GM10847 (cell line): ENCODE measurements around the gene HIVEP1.

ENCODE experiments used
- POLR2A ChIP-seq: IDR thresholded peaks from 2 replicates; pipeline ENCODE4 v1.6.1; 2011; ENCODE audit not compliant: insufficient read length; ENCODE audit errors: extremely low read depth

The HIVEP1 gene

GRCh38 chr6:12009180-12009685 is 2.9 kb upstream of the HIVEP1 start:
- peak; percentile 10 for TF ChIP-seq POLR2A

DNA sequence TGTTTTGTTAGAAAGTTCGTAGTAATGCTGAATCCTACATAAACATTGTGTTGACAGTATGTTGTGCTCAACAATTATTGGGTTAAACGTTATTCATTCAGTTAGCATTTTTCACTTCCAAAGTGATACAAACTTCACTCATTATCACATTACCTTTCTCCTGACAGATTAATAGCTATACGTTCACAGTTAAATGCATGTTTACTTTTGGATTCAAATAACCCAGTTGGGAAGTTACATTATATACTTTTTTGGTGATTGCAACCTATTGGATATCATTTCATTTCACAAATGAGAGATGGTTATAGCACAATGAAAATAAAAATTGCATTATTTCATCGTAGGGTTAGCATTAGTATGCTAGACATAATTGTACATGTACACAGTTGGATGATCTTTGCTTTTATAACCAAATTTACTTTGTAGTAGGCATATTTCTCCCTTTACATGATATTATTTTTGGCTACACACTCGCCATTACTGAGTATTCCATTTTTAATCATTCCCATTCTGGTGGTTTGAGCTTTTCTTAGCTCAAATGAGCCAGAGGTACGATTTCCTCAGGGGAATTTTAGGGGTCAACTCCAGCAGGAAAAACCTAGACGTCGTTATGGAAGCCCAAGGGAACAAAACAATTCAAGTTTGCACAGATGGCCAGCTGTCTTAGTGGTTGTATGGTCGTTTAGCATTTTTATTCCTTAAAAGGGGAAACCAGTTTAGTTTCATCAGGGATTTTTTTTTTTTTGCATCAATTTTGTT is 2.1 kb upstream of the HIVEP1 start:
- no peak for TF ChIP-seq POLR2A

- TF ChIP-seq POLR2A, result no peak
These were observed 1.4 kb upstream of the HIVEP1 start for GRCh38 chr6:12010635-12011275.

- TF ChIP-seq POLR2A, result no peak
These were observed 655 bp upstream of the HIVEP1 start for GRCh38 chr6:12011276-12012037.

DNA sequence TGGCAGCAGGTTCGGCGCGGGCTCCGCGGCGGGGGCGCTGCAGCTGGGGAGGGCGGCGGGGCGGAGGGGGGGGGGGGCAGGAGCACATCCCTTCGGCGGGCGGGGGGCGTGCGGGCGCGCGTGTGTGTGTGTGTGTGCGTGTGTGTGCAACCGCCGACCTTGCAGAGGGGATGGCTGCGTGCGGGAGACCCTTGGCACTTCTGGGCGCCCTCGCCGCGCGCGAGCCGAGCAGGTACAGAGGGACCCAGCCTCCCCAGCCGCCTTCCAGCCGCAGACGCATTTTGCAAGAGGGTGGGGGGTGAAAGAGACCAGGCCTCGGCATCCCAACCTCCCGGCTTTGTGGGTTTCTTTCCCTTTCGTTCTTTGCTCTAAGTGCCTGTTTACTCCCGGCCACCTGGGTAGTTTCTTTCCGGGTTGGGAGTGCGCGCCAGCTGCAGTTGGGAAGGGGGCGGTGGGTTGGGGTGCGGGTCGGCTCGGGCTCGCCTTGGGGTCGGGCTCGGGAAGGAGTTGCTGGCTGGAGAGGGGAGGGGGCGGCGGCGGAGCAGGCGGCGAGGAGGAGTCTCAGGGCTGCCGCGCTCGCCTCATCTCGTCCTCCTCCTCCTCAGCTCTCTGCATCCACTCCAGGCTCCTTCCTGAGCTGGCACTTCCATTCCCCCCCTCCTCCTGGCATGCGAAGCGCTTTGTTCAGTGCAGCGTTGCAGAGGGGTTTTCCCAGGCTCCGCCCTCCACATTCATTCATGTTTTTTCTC is 620 bp downstream of the HIVEP1 start:
- peak; percentile 49 for TF ChIP-seq POLR2A

DNA sequence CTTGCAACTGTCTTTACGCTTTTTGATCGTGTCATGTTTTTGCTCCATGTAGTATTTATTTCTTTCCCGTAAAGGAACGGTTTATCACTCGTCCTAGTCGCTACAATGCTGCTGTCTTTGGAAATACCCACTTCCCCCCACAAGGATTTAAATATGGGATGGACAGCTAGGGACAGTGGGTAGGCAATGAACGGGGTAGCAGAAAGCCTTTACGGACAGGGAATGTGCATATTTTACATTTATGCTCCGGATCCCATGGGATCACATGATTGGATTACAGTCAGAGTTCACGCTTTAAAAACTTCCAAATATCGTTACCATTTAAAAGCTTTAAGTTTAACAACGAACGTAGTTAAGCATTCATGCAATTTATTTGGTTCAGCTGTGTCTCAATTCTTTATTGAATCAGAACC is 1.2 kb downstream of the HIVEP1 start:
- no peak for TF ChIP-seq POLR2A

- no peak for TF ChIP-seq POLR2A
These were observed 2.1 kb downstream of the HIVEP1 start for GRCh38 chr6:12014027-12014872.

- TF ChIP-seq POLR2A, result no peak
These were observed 2.7 kb downstream of the HIVEP1 start for GRCh38 chr6:12014873-12015149.

DNA sequence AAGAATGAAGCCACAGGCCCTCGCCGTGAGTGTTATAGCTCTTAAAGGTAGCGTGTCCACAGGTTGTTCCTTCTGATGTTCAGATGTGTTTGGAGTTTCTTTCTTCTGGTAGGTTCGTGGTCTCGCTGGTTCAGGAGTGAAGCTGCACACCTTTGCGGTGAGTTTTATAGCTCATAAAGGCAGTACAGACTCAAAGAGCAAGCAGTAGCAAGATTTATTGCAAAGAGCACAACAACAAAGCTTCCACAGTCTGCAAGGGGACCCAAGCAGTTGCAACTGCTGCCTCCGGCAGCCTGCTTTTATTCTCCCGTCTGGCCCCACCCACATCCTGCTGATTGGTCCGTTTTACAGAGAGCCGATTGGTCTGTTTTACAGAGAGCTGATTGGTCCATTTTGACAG is 5.2 kb downstream of the HIVEP1 start:
- TF ChIP-seq POLR2A, result no peak

- no peak for TF ChIP-seq POLR2A
These were observed 5.8 kb downstream of the HIVEP1 start for GRCh38 chr6:12017876-12018401.

GRCh38 chr6:12020187-12020791 is 8.2 kb downstream of the HIVEP1 start:
- no peak for TF ChIP-seq POLR2A

DNA sequence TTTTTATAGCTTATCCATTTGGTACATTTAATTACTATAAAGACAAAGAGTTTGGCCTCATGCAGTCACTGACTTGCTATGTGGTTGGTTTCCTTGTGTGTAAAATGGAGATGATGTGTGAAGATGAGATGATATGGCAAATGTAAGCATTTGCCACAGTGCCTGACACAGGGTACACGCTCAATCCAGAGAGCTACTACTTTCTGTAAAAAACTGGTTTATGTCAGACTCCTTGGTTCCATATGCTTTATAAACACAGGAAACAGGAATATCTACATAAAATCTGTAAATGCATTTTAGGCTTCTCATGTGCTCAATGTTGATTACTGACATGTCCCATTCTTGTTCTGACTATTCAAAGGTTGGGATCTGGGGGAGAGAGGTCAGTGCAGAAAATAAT is 10.4 kb downstream of the HIVEP1 start:
- TF ChIP-seq POLR2A, result no peak

DNA sequence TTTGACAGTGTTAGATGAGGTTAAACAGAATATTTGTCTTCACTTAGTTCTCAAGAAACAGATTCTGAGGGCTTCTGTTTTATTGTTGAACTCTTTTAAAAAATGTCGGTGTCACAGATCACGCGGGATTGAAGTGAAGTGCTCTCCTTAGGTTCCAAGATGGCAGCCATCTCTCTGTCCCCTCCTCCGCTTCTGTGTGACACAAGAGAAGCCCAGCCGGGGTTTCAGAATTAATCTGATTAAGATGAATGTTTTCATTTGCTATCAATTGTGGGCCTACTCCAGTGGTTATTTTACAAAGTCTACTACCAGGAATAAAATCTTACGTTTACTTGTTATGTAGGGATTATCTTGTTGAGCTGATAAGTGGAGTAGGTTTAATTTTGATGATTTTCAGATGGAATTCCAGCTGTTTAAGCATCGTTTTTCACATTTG is 10.9 kb downstream of the HIVEP1 start:
- TF ChIP-seq POLR2A, result no peak

GRCh38 chr6:12024216-12024615 is 12.1 kb downstream of the HIVEP1 start:
- TF ChIP-seq POLR2A, result no peak
